NCI-H187 (cell line): ENCODE results near the gene SERTAD1.

Experiments
- DNase-seq, 2 experiments: peaks; one replicate each; lab custom pipeline; 2025; lab: John Stamatoyannopoulos, UW

Gene SERTAD1

DNA sequence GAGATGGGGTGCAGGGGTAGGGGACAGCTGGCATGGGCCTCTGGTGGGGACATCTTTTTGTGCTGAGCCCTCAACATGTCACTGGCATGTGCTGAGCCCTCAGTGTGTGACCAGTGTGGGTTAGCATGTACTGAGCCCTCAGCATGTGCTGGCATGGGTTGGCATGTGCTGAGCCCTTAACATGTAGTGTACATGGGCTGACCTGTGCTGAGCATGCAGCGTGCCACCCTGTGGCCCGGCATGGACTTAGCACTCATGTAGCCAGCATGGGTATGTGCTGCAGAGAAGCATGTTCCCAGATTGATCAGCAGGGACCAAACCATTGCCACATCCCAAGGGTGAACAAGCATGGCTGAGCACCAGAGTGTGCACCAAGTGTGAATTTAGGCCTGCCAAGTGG is 47.3 kb downstream of the SERTAD1 start:
- DNase-seq, result no peak

- no peak for DNase-seq
Measured at GRCh38 chr19:40377876-40378385, 47.9 kb downstream of the SERTAD1 start.

DNA sequence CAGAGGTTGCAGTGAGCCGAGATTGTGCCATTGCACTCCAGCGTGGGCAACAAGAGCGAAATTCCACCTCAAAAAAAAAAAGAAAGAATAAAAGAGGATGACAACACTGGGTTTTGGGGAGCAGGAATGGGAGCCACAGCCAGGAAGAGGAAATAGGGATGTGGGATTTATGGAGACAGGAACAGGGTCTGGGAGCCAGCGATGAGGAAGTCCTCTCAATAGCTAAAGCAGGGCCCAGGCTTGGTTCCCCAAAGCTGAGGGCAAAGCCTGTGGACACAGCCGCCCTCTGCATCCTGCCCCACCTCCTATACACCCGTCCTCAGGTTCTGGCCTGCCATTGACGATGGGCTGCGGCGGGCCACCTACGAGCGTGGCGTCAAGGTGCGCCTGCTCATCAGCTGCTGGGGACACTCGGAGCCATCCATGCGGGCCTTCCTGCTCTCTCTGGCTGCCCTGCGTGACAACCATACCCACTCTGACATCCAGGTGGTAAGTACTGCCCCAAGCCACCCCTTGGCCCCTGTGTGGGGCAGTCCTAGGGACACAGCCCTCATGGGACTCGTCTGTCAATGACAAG is 49.4 kb downstream of the SERTAD1 start:
- no peak for DNase-seq

DNA sequence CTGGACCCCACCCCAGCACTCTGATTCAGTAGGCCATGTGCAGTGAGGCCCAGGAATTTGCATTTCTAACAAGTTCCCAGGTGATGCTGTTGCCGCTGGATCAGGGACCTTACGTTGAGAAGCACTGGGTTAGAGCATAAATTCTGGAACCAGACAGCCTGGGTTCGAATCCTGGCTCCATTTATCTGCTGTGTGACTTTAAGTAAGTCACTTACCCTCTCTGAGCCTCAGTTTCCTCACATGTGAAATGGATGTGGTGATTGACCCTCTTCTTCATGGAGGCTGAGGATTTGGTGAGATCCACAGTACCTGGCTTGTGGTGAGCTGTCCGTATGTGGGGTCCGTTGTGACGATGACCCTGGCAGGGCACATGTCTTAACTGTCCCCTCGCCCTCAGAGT is 51.7 kb downstream of the SERTAD1 start:
- no peak for DNase-seq

GRCh38 chr19:40371802-40372122 is 54.0 kb downstream of the SERTAD1 start:
- no peak for DNase-seq
